ENCODE data around the gene CD58.

- TF ChIP-seq SNAI2 (CRISPR knock-in tag; IDR thresholded peaks at IDR 0.05) (no peak), ZNF70 (CRISPR knock-in tag; IDR thresholded peaks at IDR 0.05) (no peak), RARB (CRISPR knock-in tag; IDR thresholded peaks at IDR 0.05) (no peak), PATZ1 (CRISPR knock-in tag; IDR thresholded peaks at IDR 0.05; ENCODE audit: borderline replicate concordance) (no peak), GLIS3 (CRISPR knock-in tag; IDR thresholded peaks at IDR 0.05) (no peak), ZC3H10 (CRISPR knock-in tag; IDR thresholded peaks at IDR 0.05) (no peak), TCF4 (CRISPR knock-in tag; IDR thresholded peaks at IDR 0.05; ENCODE audit: borderline replicate concordance) (no peak), ISL1 (CRISPR knock-in tag; IDR thresholded peaks at IDR 0.05) (no peak)
Measured at GRCh38 chr1:116531917-116532316, 38.9 kb downstream of the CD58 start.
